GM23338 (cell line): ENCODE results near the gene UVRAG.

ENCODE experiments used
- CREB1 ChIP-seq: fragments of 250-450 bp; sonication (Bioruptor Pico); IDR thresholded peaks from 2 replicates; pipeline ENCODE4 v1.5.0; 2020; ENCODE audit warnings: low read depth, mild to moderate bottlenecking, moderate library complexity
- CTCF ChIP-seq, 2 experiments: fragments of 200-600 bp in 1 of 2; sonication (generic) in 1 of 2; conservative IDR thresholded peaks; 2 replicates each; pipeline versions ENCODE4 v1.5.1 to v1.6.1; 2016 to 2017; ENCODE audit warnings: antibody characterized with exemption in 2 of 2, low read depth in 2 of 2, mild to moderate bottlenecking in 2 of 2, moderate library complexity in 1 of 2
- ETS1 ChIP-seq: IDR thresholded peaks from 2 replicates; pipeline ENCODE4 v1.6.1; 2016; ENCODE audit warnings: antibody characterized with exemption
- EZH2 ChIP-seq: fragments of 200-600 bp; sonication (generic); IDR thresholded peaks from one replicate; pipeline ENCODE4 v1.8.0; 2017; ENCODE audit warnings: antibody characterized with exemption, mild to moderate bottlenecking, low read depth; ENCODE audit not compliant: unreplicated experiment
- EZH2phosphoT487 ChIP-seq: fragments of 200-600 bp; sonication (generic); IDR thresholded peaks from one replicate; pipeline ENCODE4 v1.8.1; 2018; ENCODE audit warnings: antibody characterized with exemption; ENCODE audit not compliant: unreplicated experiment
- JUNB ChIP-seq: IDR thresholded peaks from one replicate; pipeline ENCODE4 v1.6.1; 2016; ENCODE audit warnings: antibody characterized with exemption; ENCODE audit not compliant: unreplicated experiment
- NANOG ChIP-seq: IDR thresholded peaks from 2 replicates; pipeline ENCODE4 v1.6.1; 2016; ENCODE audit warnings: antibody characterized with exemption, borderline replicate concordance
- POLR2AphosphoS5 ChIP-seq: IDR thresholded peaks from 2 replicates; pipeline ENCODE4 v1.6.1; 2016; ENCODE audit warnings: antibody characterized with exemption, low read depth
- REST ChIP-seq: IDR thresholded peaks from one replicate; pipeline ENCODE4 v1.6.1; 2018; ENCODE audit warnings: antibody characterized with exemption; ENCODE audit not compliant: unreplicated experiment
- STAT1 ChIP-seq: IDR thresholded peaks from one replicate; pipeline ENCODE4 v1.6.1; 2016; ENCODE audit warnings: antibody characterized with exemption; ENCODE audit not compliant: unreplicated experiment
- ZNF114 ChIP-seq: fragments of 250-450 bp; sonication (Bioruptor Pico); IDR thresholded peaks from 2 replicates; pipeline ENCODE4 v1.5.0; 2020; ENCODE audit warnings: mild to moderate bottlenecking, moderate library complexity
- ZNF331 ChIP-seq: fragments of 250-450 bp; sonication (Bioruptor Pico); IDR thresholded peaks from 2 replicates; pipeline ENCODE4 v1.5.0; 2020; ENCODE audit warnings: low read depth, mild to moderate bottlenecking, moderate library complexity
- ZNF462 ChIP-seq: fragments of 250-450 bp; sonication (Bioruptor Pico); IDR thresholded peaks from 2 replicates; pipeline ENCODE4 v1.5.0; 2020; ENCODE audit warnings: mild to moderate bottlenecking, moderate library complexity

- TF ChIP-seq EZH2 (no peak), CTCF (conservative IDR thresholded peaks at IDR 0.05; ENCODE audit: low read depth in 2 of 2) (no peak), REST (no peak), POLR2AphosphoS5 (no peak), ETS1 (no peak), STAT1 (no peak), EZH2phosphoT487 (no peak), CREB1 (CRISPR knock-in tag) (no peak), JUNB (no peak), ZNF114 (CRISPR knock-in tag) (no peak), ZNF331 (no peak), NANOG (no peak), ZNF462 (CRISPR knock-in tag) (no peak)
Measured at GRCh38 chr11:75878933-75879332, 63.9 kb downstream of the UVRAG start.
